H1 (cell line): ENCODE measurements around the gene ANAPC10. TPM values are rescaled to one million over a fixed set of nuclear protein-coding genes. Genes with fewer than 3 reads are reported as not detected.

Experiments
- polyA plus RNA-seq, 7 experiments: library from polyadenylated mRNA; depleted of rRNA in 3 of 7; stranded (reverse) in 5 of 7; unstranded in 2 of 7; fragments of >200 nt in 5 of 7; fragments of 200-250 nt in 2 of 7; gene quantifications; 1 replicate in 5 of 7; 2 replicates in 1 of 7; 4 replicates in 1 of 7; pipeline versions ENCODE4 v1.2.1 to v1.2.3, GENCODE V29; 2011 to 2013; ENCODE audit warnings: missing spikeins in 2 of 7, mixed read lengths in 2 of 7
- total RNA-seq: library from RNA; stranded (reverse); fragmentation: NEBNext Ultra II Directional; extraction: Animal tissue kit (Norgen Biotek cat#: 25700); gene quantifications from 2 replicates; pipeline ENCODE4 v1.2.1, GENCODE V29; 2021

Gene ANAPC10
- total and polyA plus RNA-seq, 2 of the 8 experiments (the other 6 are each of a cell fraction or from before 2014, with no cell fraction given), result 17.6 to 23.3 TPM

Other genes with a start within 250 kb of the ANAPC10 start
- gene ABCE1, start 115 bp upstream of the ANAPC10 start, total RNA-seq, result 125 and 126 TPM in 2 replicates
- 36.5 and 43.7 TPM in 2 replicates for gene ABCE1, start 115 bp upstream of the ANAPC10 start, polyA plus RNA-seq (2011; rRNA removed)
- 50.0 and 57.0 TPM in 2 replicates for gene OTUD4, start 82.4 kb upstream of the ANAPC10 start, total RNA-seq
- 12.0 and 17.4 TPM in 2 replicates for gene OTUD4, start 82.4 kb upstream of the ANAPC10 start, polyA plus RNA-seq (2011; rRNA removed)